HEK293 (cell line): ENCODE results near the gene MTPN.

Experiments used
- CTCF ChIA-PET: fragments of 350-600 bp; formaldehyde crosslinking; extraction: SDS; loops from one replicate; lab custom pipeline; 2021; ENCODE audit warnings: antibody characterized with exemption; lab: Yijun Ruan, JAX
- POLR2A ChIA-PET: fragments of 300-600 bp; formaldehyde crosslinking; extraction: SDS; loops from one replicate; lab custom pipeline; 2020; ENCODE audit warnings: antibody characterized with exemption, inconsistent platforms; lab: Yijun Ruan, JAX
- H3K27ac ChIP-seq: fragments of 200-500 bp; sonication (Bioruptor generic); 2 replicates; pipeline ENCODE4 v1.5.1; 2014; ENCODE audit warnings: low read depth, low read length, control low read depth, inconsistent platforms; ENCODE audit errors: extremely low read depth
- H3K36me3 ChIP-seq, 2 experiments: fragments of 200-500 bp in 1 of 2; sonication (Bioruptor generic) in 1 of 2; 1 replicate in 1 of 2; 2 replicates in 1 of 2; pipeline ENCODE4 v1.5.1; 2014 to 2017; ENCODE audit warnings: inconsistent platforms in 2 of 2, low read length in 2 of 2; ENCODE audit not compliant: control insufficient read depth in 2 of 2, insufficient read depth in 1 of 2
- H3K4me1 ChIP-seq: fragments of 200-500 bp; sonication (Bioruptor generic); 2 replicates; pipeline ENCODE4 v1.5.1; 2014; ENCODE audit warnings: mild to moderate bottlenecking, low read length, inconsistent platforms; ENCODE audit not compliant: control insufficient read depth, insufficient read depth
- H3K4me3 ChIP-seq: 2 replicates; pipeline ENCODE4 v1.5.1; 2011; ENCODE audit warnings: low read depth, mild to moderate bottlenecking, control low read depth, low read length, moderate library complexity
- H3K9me3 ChIP-seq: fragments of 200-500 bp; sonication (Bioruptor generic); 2 replicates; pipeline ENCODE4 v1.5.1; 2014; ENCODE audit warnings: low read depth, low read length, inconsistent platforms; ENCODE audit not compliant: control insufficient read depth, insufficient read depth
- EGR2 ChIP-seq: fragments of 450-650 bp; formaldehyde crosslinking; IDR thresholded peaks from 2 replicates; pipeline ENCODE4 v1.5.1; 2016; ENCODE audit warnings: low read depth, missing biosample characterization, missing genetic modification characterization
- SETDB1 ChIP-seq: IDR thresholded peaks from one replicate; pipeline ENCODE4 v1.6.1; 2017; ENCODE audit warnings: mild to moderate bottlenecking, low read length, moderate library complexity, mixed read lengths; ENCODE audit not compliant: insufficient read length
- TCF7L2 ChIP-seq: IDR thresholded peaks from 2 replicates; pipeline ENCODE4 v1.6.1; 2011; ENCODE audit warnings: low read depth, mild to moderate bottlenecking, inconsistent platforms, low read length, moderate library complexity, borderline replicate concordance
- TRIM28 ChIP-seq: IDR thresholded peaks from 2 replicates; pipeline ENCODE4 v1.6.1; 2011; ENCODE audit warnings: low read length, control low read depth, borderline replicate concordance
- ZFHX2 ChIP-seq: fragments of 450-650 bp; formaldehyde crosslinking; conservative IDR thresholded peaks from 2 replicates; pipeline ENCODE4 v1.5.1; 2016; ENCODE audit warnings: missing biosample characterization, missing genetic modification characterization
- ZNF121 ChIP-seq: fragments of 450-650 bp; formaldehyde crosslinking; IDR thresholded peaks from 2 replicates; pipeline ENCODE4 v1.5.1; 2016; ENCODE audit warnings: missing biosample characterization, missing genetic modification characterization
- ZNF146 ChIP-seq: fragments of 450-650 bp; formaldehyde crosslinking; IDR thresholded peaks from 2 replicates; pipeline ENCODE4 v1.5.1; 2016; ENCODE audit warnings: missing biosample characterization, missing genetic modification characterization
- ZNF660 ChIP-seq: fragments of 450-650 bp; IDR thresholded peaks from 2 replicates; pipeline ENCODE4 v1.5.1; 2018; ENCODE audit warnings: missing biosample characterization, mild to moderate bottlenecking, missing genetic modification characterization
- ZNF701 ChIP-seq: fragments of 450-650 bp; formaldehyde crosslinking; IDR thresholded peaks from 2 replicates; pipeline ENCODE4 v1.5.1; 2016; ENCODE audit warnings: missing biosample characterization, missing genetic modification characterization
- ZNF76 ChIP-seq: fragments of 450-650 bp; formaldehyde crosslinking; IDR thresholded peaks from 2 replicates; pipeline ENCODE4; 2016; ENCODE audit warnings: low read depth, missing biosample characterization, missing genetic modification characterization, borderline replicate concordance
- ZNF777 ChIP-seq: fragments of 450-650 bp; formaldehyde crosslinking; IDR thresholded peaks from 2 replicates; pipeline ENCODE4 v1.5.1; 2017; ENCODE audit warnings: missing biosample characterization, missing genetic modification characterization, borderline replicate concordance
- TF ChIP-seq, protein P1 (sequence below): fragments of 450-650 bp; formaldehyde crosslinking; IDR thresholded peaks from 2 replicates; pipeline ENCODE4 v1.5.1; 2016; ENCODE audit warnings: missing biosample characterization, missing genetic modification characterization

MTPN gene

DNA sequence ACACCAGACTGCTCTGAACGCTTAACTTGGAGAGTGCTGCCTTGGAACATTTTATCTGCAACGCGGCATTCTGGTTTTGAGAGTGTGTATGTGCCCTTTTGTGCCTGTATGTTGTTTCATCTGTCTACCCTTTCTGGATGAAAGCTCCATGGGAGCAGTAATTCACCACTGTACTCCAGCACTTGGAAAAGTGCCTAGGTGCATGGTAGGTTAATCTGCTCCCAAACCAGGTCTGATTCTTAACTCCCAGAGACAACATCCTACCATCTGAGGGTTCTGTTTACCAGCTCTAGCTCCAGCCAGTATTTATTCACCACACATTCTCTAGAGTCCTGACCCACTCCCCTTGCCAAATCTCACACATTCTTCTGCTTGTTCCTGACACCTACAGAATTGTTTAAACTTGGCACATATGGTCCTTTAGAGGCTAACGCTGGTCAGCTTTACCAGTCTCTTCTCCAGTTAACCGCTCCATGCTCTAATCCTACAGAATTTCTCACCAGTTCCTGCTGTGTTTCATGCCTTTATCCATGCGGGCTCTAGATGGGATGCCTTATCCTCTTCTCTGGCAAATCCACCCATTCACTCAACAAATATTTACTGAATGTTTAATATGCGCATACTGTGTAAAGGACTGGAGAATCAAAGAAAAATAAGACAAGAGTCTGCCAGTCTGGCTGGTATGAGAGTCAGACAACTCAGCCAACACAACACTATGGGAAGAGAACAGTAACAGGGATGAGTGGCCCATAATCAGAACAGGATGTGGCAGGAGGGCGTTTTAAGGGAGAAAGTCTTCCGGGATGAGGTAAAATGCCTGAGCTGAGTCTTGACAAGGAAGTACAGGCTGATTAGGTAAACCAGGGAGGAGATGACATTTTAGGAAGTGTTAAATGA lies 46.3 kb downstream of the MTPN start:
- H3K4me3 ChIP-seq: no peak overlapping the region
- CTCF ChIA-PET: no interaction called here
- peaks cover 0 to 19% of the 10 kb centered on the region in 2 experiments; a peak in 1 of 3 replicates for H3K36me3 ChIP-seq
- H3K4me1 ChIP-seq: no peaks in the 10 kb centered on the region; the same call in 1 of the 2 replicates
- no peaks in the 10 kb centered on the region for H3K9me3 ChIP-seq
- TF ChIP-seq TRIM28 (0 out of 2 replicates have a peak, but pooled peaks have one; percentile 43), ZNF76 (tag by site-specific recombination) (no peak)
- TF ChIP-seq, all 188 proteins: peak for 1
- POLR2A ChIA-PET: no interaction called here
- H3K27ac ChIP-seq: no peak overlapping the region

DNA sequence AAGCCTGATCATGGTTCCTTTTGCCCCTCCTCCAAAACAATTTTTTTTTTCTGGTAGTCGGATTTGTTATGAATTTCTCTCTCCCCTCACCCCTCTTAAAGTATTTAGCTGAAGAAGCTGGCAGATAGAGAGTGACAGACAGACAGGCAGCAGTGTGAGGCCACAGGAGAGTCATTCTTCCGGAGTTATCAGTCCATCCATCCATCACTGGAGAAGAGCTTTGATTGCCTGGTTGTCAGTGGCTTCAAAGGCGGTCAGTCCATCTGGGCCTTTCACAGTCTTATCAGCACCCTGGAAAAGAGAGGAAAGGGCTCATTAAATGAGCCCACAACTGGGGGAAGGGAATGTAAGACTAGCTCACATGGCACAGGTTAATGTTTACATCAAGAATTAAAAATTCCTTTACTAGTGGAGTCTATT lies 47.4 kb downstream of the MTPN start:
- Histone ChIP-seq H3K4me3 (no peak overlapping the region), H3K4me1 (no peaks in the 10 kb centered on the region; the same call in 1 of the 2 replicates), H3K36me3 (peaks cover 0 to 19% of the 10 kb centered on the region in 2 experiments; a peak in 1 of 3 replicates), H3K27ac (no peak overlapping the region), H3K9me3 (no peaks in the 10 kb centered on the region)
- CTCF ChIA-PET: interaction anchor here (0.5 to 0.7 kb wide), 2 partner anchors 126 to 322 kb away, joined by 3 to 6 read pairs; no protein-coding TSS in a partner anchor
- TF ChIP-seq TCF7L2: peak; percentile 99
- TF ChIP-seq ZNF146 (tag by site-specific recombination): no peak
- POLR2A ChIA-PET: no interaction called here

DNA sequence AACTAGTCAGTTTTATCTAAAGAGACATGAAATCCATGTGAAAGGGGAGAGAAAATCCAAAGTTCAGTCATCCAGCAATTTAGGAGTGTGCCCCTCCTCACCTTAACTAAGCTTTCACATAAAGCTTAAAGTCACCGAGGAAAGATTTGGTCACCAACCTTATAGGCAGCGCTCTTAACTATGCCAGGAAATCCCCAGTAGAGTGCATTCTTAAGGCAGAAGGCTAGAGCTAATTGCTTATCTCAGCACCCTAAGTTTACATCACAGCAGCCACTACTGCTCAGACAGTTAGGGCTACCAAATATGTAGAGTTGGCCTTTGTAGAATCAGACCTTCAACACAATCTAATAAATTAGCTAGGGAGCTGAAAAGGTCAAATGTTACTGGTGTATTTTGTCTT lies 47.9 kb downstream of the MTPN start:
- CTCF ChIA-PET: interaction anchor here (0.7 kb wide), 1 partner anchor 126 kb away, joined by 3 read pairs; no protein-coding TSS in a partner anchor
- Histone ChIP-seq H3K9me3 (no peaks in the 10 kb centered on the region), H3K27ac (no peak overlapping the region), H3K36me3 (peaks cover 0 to 19% of the 10 kb centered on the region in 2 experiments; a peak in 1 of 3 replicates), H3K4me3 (no peak overlapping the region), H3K4me1 (no peaks in the 10 kb centered on the region; the same call in 1 of the 2 replicates)
- POLR2A ChIA-PET: no interaction called here
- TF ChIP-seq SETDB1: no peak
- TF ChIP-seq TRIM28: peak; percentile 12; the same call in 1 of the 2 replicates

DNA sequence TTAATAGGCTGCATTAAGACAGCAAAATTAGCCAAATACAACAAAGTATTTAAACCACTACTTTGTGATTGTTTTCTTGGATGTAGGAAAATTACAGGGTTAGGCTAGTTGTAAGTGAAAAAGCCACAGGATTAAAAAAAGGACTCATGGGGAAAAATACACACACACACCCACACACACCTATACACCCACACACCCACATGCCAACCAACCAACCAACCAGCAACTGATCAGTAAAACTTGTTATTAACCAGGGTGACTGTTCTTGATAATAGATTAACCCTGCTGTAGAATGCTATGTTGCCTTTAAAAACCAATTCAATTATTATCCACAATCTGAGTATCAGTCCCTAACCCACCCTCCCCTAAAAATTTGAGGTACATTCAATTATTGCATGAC lies 49.0 kb downstream of the MTPN start:
- no peaks in the 10 kb centered on the region for H3K9me3 ChIP-seq
- H3K27ac ChIP-seq: no peak overlapping the region
- peak; percentile 82 for TF ChIP-seq ZFHX2
- TF ChIP-seq TRIM28: no peak
- TF ChIP-seq ZNF777 (tag by site-specific recombination): no peak
- TF ChIP-seq ZNF701 (tag by site-specific recombination): no peak
- TF ChIP-seq, protein P1, sequence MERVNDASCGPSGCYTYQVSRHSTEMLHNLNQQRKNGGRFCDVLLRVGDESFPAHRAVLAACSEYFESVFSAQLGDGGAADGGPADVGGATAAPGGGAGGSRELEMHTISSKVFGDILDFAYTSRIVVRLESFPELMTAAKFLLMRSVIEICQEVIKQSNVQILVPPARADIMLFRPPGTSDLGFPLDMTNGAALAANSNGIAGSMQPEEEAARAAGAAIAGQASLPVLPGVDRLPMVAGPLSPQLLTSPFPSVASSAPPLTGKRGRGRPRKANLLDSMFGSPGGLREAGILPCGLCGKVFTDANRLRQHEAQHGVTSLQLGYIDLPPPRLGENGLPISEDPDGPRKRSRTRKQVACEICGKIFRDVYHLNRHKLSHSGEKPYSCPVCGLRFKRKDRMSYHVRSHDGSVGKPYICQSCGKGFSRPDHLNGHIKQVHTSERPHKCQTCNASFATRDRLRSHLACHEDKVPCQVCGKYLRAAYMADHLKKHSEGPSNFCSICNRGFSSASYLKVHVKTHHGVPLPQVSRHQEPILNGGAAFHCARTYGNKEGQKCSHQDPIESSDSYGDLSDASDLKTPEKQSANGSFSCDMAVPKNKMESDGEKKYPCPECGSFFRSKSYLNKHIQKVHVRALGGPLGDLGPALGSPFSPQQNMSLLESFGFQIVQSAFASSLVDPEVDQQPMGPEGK (tag by site-specific recombination): no peak
- TF ChIP-seq EGR2 (tag by site-specific recombination): peak; percentile 80
- TF ChIP-seq ZNF660 (tag by site-specific recombination): no peak
- no peak for TF ChIP-seq ZNF121
- peaks cover 0 to 19% of the 10 kb centered on the region in 2 experiments; a peak in 1 of 3 replicates for H3K36me3 ChIP-seq
- H3K4me3 ChIP-seq: no peak overlapping the region
- no peaks in the 10 kb centered on the region; the same call in 1 of the 2 replicates for H3K4me1 ChIP-seq
- ChIA-PET CTCF (no interaction called here), POLR2A (no interaction called here)
